Mononuclear cell (primary cell): Measurements from ENCODE around the gene MARCO. TPM values are rescaled to one million over a fixed set of nuclear protein-coding genes. Genes with fewer than 3 reads are reported as not detected.
"Not testable (repeated sequence)": the region's sequence is repeated elsewhere in the genome, so short reads cannot be mapped to it uniquely, and the experiment has no call there.

Experiments used
- H3K27me3 ChIP-seq: 2 replicates; pipeline ENCODE4 v1.6.0; 2011; ENCODE audit warnings: low read length, control low read depth; ENCODE audit not compliant: insufficient read depth
- H3K4me1 ChIP-seq: 2 replicates; pipeline ENCODE4 v1.5.1; 2011; ENCODE audit warnings: mild to moderate bottlenecking, low read length, control low read depth; ENCODE audit not compliant: insufficient read depth
- H3K4me3 ChIP-seq: 2 replicates; pipeline ENCODE4 v1.5.1; 2011; ENCODE audit warnings: mild to moderate bottlenecking, low read length, moderate library complexity
- H3K9me3 ChIP-seq: 2 replicates; pipeline ENCODE4 v1.5.1; 2011; ENCODE audit warnings: low read depth, mild to moderate bottlenecking, control low read depth, low read length
- total RNA-seq: library from RNA; depleted of rRNA; stranded (reverse); fragments of >200 nt; gene quantifications from one replicate; pipeline ENCODE4 v1.2.3, GENCODE V29; 2012

The MARCO gene
- total RNA-seq, 1 donor, result 5.8 TPM

DNA sequence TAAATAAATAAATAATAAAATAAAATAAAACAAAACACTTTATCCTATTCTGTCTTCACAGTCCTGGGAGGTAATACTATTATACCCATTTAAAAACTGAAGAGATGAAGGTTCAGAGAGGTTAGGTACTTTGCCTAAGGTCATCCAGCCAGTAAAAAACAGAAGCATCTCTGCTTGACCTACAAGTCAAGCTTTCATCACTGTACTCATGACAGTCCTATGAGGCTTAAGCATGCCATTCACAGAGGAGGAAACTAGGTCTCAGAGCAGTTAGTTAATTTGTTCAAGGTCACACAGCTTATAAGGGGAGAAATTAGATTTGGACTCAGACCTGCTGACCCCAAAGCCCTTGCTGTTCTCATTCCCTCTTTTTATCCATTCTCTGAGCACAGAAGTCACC, 77.5 kb downstream of the MARCO start:
- Histone ChIP-seq H3K4me1 (no peaks in the 10 kb centered on the region), H3K4me3 (no peak overlapping the region)

DNA sequence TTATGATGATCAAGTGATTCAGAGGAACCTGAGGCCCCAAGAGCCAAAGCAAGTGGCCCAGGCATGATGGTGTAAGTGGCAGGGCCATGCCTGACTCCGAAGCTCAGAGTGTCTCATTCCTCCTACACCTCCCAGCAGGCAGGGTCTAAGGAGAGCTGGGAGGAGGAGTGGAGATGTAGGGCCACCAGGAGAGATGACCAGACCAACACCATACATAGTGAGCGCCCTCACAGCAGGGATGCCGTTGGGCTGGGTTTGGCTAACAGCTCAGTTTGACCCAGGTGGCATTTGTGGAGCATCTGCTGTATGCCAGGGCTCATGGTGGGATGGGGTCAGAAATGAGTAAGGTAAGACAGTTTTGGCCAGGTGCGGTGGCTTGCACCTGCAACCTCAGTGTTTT, 80.7 kb downstream of the MARCO start:
- Histone ChIP-seq H3K9me3 (no peaks in the 10 kb centered on the region), H3K4me3 (no peak overlapping the region), H3K27me3 (no peaks in the 10 kb centered on the region), H3K4me1 (no peaks in the 10 kb centered on the region)

More for the DNA sequence above, 77.5 kb downstream of the MARCO start:
- H3K9me3 ChIP-seq, result no peaks in the 10 kb centered on the region
- H3K27me3 ChIP-seq, result no peaks in the 10 kb centered on the region

DNA sequence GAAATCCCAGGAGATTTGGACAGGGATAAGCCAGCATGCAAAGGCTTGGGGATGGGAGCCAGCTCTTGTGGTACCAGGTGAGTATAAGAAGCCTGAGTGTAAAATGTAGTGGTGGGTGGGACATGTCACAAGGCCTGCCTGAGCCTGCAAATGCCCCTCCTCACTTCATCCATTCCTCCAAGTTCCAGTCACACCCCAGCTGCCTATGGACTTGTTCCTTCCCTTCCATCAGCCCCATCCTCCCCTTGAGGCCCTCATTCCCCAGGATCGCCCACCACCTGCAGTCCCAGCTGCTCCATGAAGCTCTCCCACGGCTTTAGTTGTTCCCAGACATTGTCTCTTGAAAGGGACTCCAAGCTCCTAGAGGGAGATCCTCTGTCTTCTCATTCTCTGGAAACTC, 81.5 kb downstream of the MARCO start:
- Histone ChIP-seq H3K27me3 (no peaks in the 10 kb centered on the region), H3K4me1 (no peaks in the 10 kb centered on the region), H3K4me3 (no peak overlapping the region), H3K9me3 (no peaks in the 10 kb centered on the region)

DNA sequence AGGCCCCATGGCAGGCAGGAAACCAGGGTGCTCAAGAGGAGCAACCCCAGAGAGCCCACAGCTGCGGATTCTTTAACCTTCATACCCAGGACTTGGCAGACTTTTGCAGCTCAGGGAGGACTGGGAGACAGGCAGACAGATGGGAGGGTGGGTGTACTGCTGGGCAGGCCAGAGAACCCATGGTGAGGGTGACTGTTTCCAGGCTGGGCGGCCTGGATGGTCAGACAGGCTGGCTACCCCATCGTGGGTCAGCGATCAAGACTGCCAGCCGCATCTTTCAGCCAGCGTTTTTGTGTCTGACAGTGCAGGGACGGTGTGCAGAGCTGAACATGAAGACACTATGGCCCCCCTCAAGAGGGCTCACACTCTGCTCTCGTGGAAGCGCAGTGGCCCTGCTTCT, 82.2 kb downstream of the MARCO start:
- H3K27me3 ChIP-seq, result no peaks in the 10 kb centered on the region
- H3K4me1 ChIP-seq, result no peaks in the 10 kb centered on the region
- H3K9me3 ChIP-seq, result no peaks in the 10 kb centered on the region
- no peak overlapping the region for H3K4me3 ChIP-seq

DNA sequence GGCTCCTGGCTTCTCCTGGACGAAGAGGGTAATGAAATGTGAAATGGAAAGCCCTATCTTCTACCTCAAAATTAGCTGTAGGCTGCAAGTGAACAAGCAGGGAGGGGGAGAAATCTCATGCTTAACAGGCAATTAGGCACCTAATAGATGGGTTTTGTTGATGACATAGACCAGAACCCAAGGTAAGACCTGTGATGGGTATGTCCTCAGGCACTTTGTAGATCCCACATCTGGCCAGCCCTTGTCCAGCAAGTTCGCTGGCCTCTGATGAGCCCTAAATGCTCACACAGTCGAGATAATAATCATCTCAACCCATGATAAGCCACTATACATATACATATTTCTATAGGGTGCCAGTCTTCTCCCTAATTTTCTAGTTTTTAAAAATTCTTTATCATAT, 82.6 kb downstream of the MARCO start:
- Histone ChIP-seq H3K4me3 (no peak overlapping the region), H3K27me3 (no peaks in the 10 kb centered on the region), H3K4me1 (no peaks in the 10 kb centered on the region), H3K9me3 (no peaks in the 10 kb centered on the region)

DNA sequence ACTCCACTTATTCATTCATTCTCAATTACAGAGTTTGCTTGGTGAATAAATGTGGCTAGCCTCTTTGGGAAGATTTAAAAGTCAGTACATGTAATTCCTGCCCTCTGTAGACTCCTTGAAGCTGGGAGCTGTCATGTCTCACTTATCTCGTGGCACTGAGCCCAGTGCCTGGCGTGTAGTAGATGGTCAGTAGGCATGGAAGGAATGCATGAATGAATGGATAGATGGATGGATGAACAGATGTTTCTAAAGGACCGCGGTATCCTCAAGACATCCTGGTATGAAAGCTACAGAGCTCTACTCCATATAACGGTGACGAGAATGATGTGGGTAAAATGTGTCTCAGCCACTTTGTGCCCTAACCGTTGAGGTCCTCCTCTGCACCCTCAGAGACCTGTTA, 83.0 kb downstream of the MARCO start:
- Histone ChIP-seq H3K9me3 (no peaks in the 10 kb centered on the region), H3K4me3 (no peak overlapping the region), H3K27me3 (no peaks in the 10 kb centered on the region), H3K4me1 (no peaks in the 10 kb centered on the region)

DNA sequence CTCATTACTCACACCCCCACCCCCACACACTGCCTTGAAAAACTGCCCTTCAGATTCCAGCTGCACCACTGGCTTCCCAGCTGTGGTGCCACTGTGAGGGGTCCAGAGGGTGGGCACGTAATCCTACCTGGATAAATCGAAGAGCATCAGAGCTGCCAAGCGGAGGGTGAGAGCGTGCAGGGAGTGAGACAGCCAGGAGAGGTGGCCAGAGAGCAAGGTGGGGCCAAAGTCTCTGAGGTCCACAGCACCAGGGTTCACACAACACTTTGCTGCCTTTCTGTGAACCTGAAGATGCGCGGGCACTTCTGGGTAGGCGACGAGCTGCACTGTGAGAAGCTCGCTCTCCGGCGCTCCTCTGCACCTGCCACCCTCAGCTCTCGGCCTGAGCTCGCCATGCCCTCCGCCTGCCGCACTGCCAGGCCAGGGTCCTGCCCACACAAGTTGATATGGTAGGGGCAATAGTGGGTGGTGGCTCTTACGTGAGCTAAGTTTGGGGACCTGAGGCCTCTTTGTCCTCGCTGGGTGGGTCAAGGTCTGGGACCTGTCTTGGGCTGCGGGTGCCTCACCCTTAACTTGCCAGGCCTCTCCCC, 83.9 kb downstream of the MARCO start:
- no peaks in the 10 kb centered on the region for H3K4me1 ChIP-seq

DNA sequence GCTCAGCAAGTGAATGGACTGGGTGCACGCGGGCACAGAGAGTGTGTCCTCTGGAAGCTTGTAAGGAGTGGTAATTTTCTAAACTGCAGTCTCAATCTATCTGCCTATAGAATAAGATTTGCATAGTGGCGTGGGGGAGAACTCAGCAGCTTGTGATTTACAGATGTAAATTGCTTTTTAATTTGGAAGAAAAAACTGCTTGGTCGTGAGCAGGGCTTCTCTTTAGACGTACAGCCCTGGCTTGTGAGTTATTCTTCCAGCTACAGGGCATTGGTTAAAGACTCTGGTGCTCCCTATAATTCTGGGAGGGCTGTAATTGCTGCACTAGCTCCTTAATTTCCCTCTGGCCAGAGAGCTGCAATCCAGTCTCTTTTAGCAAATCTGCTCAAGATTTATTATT, 84.9 kb downstream of the MARCO start:
- H3K4me1 ChIP-seq, result no peaks in the 10 kb centered on the region
- H3K27me3 ChIP-seq, result peaks cover 2% of the 10 kb centered on the region
- H3K4me3 ChIP-seq, result no peak overlapping the region
- no peaks in the 10 kb centered on the region for H3K9me3 ChIP-seq

More for the DNA sequence above, 83.9 kb downstream of the MARCO start:
- H3K9me3 ChIP-seq, result no peaks in the 10 kb centered on the region
- no peaks in the 10 kb centered on the region for H3K27me3 ChIP-seq
- H3K4me3 ChIP-seq, result no peak overlapping the region

DNA sequence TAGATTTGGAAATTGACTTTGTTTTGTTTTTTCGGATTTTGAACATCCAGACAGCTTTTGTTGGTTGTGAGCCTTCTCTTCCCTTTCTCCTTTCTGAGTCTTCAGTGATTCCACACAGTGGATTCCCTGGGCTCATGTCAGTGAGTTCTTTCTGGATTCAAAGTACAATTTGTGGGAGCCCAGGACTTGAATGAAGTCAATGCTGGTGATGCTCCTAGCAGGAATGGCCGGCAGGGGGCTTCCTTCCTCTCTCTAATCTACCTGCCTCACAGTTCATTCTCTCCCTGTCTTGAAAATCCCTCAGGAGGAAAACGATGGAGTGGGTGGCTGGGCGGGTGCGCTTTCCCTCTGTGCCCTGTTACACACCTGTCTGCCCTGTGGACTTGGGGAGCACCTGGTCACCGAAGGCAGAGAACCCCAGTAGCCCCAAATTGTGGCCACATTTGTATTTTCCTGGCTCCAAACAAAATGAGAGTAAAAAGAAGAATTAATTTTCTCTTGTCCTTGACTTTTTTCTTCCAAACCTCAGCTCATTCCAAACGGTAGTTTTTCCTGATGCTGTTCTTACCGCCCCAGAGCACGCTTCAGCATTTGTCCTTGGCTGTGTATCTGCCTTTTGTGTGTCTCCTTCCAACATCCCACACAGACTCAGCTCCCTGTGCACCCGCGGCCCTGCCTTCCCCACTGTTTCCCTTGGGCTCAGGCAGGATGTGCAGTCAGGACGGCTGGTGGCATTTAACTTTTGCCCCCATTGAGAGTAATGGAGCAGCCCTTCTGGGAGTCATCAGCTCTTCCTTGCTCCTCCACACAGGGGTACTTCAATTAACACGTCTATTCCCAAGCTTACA, 86.6 kb downstream of the MARCO start:
- peaks cover 3% of the 10 kb centered on the region for H3K27me3 ChIP-seq
- no peak overlapping the region for H3K4me3 ChIP-seq
- H3K4me1 ChIP-seq, result no peaks in the 10 kb centered on the region
- no peaks in the 10 kb centered on the region for H3K9me3 ChIP-seq

DNA sequence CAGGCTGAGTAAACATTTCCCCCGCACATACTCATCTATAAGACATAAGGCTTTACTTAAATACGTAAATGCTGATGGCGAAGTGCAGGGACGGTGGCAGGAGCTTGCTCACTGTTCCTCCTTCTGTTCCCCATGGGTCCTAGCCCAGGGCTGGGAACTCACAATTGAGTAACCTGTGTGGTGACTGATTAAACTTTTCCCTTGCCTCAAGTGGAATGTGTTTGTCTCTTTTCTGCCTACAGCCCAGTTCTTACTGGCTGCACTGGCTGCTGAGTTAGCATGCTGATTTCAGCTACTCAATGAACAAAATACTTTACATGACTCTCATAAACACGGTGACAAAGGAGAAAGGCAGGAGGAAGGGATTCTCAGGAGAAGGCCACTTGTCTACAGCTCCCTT, 87.3 kb downstream of the MARCO start:
- H3K4me1 ChIP-seq, result no peaks in the 10 kb centered on the region
- H3K27me3 ChIP-seq, result peaks cover 3% of the 10 kb centered on the region
- H3K4me3 ChIP-seq, result no peak overlapping the region
- H3K9me3 ChIP-seq, result no peaks in the 10 kb centered on the region

DNA sequence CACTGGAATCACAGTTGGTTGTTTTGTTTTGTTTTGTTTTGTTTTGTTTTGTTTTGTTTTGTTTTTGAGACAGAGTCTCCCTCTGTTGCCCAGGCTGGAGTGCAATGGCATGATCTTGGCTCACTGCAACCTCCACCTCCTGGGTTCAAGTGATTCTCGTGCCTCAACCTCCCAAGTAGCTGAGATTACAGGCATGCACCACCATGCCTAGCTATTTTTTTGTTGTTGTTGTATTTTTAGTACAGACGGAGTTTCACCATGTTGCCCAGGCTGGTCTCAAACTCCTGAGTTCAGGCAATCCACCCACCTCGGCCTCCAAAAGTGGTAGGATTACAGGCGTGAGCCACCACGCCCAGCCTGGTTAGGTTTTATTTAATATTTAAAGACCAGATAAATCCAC, 95.9 kb downstream of the MARCO start:
- not testable (repeated sequence) for H3K4me1 ChIP-seq, H3K9me3 ChIP-seq, H3K4me3 ChIP-seq
- H3K27me3 ChIP-seq, result peaks cover 24% of the 10 kb centered on the region

DNA sequence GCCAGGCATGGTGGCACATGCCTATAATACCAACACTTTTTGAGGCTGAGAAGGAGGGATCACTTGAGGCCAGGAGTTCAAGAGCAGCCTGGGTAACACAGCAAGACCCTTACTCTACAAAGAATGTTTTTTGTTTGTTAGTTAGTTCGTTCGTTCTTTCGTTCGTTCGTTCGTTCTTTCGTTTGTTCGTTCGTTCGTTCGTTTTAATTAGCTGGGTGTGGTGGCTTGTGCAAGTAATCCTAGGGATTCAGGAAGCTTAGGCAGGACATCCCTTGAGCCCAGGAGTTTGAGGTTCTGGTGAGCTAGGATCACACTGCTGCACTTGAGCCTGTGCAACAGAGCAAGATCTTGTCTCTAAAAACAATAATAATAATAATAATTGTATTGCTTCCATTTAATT, 98.7 kb downstream of the MARCO start:
- Histone ChIP-seq H3K4me1 (no peaks in the 10 kb centered on the region), H3K4me3 (no peak overlapping the region), H3K27me3 (peaks cover 20% of the 10 kb centered on the region), H3K9me3 (no peaks in the 10 kb centered on the region)

Other genes starting within 250 kb of the MARCO start
- gene EN1, start 94.5 kb upstream of the MARCO start, total RNA-seq, result not detected
- not detected for gene C1QL2, start 216.6 kb downstream of the MARCO start, total RNA-seq